ENCODE data around the gene BLTP2.
"Not testable (repeated sequence)": the region's sequence is repeated elsewhere in the genome, so short reads cannot be mapped to it uniquely, and the experiment has no call there.

The BLTP2 gene

DNA sequence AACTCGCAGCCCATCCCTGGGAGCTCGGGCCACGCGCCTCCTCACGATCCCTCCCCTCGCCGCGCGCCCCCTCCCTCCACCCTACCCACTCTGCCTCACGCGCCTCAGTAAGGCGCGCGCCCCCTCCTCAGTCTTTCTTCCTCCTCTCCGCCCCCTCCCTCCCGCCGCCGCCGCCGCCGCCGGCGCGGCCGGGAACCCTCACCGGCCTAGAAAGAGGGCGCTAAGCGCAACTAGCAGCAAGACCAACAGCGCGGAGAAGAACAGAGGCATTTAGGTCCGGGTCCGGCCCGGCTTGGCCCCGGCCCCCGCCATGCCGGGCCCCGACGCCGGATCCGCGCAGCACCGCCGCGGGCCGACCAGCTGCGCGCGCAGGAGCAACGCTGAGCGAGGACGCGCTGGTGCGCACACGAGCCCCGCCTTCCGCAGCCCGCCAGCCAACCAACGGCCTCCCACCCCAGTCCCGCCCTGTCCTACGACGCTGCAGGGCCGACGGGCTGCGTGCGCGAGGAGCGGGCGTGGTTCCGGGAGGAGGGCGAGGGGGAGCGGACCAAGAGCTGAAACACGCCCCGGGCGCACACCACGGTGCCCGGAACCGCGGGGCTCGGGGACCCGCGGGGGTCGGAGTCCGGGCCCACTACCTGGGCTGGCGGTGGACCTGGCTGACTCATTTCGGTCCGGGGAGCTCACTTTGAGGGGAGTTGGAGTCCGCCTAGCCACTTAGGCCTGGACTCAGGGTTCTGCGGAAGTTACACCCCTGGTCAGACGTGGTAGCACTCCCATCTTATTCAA is at the start of gene BLTP2:
BLTP2 (minus strand) TSS at position 372 of the 789 bp plus-strand sequence; CDS start at position 270, 102 bp downstream.
- DNase-seq (ENCODE audit: insufficient read length, low spot score) (peak; percentile 91), FAIRE-seq (peak; percentile 93)

DNA sequence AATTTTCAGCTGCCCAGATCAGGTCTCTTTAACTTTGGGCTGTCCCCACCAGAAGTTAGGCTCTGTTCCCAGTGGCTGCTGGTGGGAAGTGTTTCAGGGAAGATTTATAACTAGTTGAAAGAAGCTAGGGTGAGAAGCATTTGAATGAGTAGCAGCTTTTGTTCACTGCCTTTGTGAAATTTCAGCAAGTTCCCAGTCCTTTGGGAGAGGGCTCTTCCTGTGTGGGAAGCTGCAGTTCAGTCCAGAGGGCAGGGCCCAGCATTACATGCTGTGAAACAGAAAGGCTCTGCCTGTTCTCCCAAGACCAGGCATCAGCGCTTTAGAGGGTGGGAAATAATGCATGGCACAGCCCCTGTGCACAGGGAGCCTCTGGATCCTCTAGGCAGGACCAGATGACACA is 48.9 kb upstream of the BLTP2 start:
- FAIRE-seq = no peak
- DNase-seq (ENCODE audit: insufficient read length, low spot score) = no peak

DNA sequence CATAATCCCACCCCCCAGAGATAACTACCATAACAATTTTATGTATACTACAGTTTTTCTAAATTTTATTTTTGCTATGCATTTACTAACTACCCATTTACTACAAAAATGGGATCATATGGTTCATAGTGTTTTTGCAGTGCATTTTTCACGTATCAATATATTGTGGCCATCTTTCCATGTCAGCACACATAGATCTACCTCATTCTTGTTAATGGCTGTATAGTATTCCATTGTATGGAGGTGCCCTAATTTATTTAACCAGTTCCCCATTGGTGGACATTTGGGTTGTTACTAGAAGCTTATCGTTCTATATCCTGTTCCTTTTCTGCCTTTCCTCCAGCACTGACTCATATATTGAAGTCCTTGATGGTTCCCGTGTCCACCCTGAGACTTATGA is 44.1 kb upstream of the BLTP2 start:
- DNase-seq (ENCODE audit: insufficient read length, low spot score) = no peak
- no peak for FAIRE-seq

DNA sequence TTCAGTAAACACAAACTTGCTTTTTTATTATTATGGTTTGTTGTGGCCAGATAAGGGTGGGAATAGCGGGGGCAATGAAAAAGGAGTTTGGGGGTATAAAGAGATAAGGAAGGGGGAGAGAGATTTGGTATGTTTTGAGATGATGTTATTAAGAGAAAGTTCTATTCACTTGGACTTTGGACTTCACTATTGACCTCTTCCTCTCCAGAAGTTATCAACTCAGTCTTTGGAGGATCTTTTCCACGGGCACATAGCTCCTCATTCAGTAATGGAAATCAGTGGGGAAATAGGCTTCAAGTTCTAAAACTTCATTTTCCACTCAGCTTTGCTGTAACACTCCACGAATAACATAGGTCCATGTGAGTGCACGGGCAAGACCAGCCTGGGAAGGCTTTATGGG is 43.5 kb upstream of the BLTP2 start:
- FAIRE-seq (no peak), DNase-seq (ENCODE audit: insufficient read length, low spot score) (no peak)

DNA sequence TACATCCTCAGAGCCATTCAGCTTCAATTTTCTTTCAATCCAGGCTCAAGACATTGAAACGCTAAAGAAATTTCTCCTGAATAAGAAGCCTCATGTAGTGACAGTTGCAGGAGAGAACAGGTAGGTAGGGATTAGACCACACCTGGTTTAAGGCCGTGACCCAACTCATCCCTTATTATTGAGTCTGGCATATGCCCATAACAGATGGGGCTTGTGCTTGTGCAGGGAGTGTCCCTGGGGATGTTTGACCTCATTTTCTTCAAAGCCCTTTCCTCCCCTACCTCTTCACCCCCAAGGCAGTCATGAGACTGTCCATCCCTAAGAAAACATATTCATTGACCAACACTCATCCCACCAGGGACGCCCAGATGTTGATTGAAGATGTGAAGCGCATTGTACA is 41.3 kb upstream of the BLTP2 start:
- FAIRE-seq (no peak), DNase-seq (ENCODE audit: insufficient read length, low spot score) (no peak)

DNA sequence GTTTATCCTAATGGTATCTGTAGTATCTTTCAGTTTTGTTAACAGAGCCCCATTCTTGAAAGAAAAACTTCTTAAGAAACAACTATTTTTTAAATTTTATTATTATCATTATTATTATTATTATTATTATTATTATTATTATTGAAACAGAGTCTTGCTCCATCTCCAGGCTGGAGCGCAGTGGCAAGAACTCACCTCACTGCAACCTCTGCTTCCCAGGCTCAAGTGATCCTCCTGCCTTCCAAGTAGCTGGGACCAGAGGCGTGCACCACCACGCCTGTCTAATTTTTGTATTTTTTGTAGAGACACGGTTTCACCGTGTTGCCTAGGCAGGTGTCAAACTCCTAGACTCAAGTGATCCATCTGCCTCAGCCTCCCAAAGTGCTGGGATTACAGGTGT is 40.4 kb upstream of the BLTP2 start:
- no peak for FAIRE-seq
- no peak for DNase-seq (ENCODE audit: insufficient read length, low spot score)

DNA sequence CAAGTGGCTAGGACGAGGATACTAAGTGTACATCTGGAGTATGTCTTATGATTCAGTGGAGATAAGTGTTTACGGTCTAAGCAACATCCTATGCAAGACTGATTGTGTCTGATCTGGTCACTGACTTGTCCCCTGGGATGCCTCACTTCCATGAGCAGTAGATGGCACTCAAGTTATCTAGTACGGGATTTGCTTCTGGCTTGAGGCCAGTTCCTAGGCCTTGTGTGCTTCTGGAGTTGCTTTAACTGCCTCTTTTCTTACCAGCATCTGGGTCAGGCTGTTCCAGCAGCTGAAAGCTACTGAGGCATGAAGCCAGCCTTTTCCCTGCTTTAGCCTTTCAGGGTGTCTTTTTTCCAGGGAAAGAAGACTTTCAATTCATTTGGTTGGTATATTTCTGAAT is 40.0 kb upstream of the BLTP2 start:
- FAIRE-seq (no peak), DNase-seq (ENCODE audit: insufficient read length, low spot score) (no peak)

DNA sequence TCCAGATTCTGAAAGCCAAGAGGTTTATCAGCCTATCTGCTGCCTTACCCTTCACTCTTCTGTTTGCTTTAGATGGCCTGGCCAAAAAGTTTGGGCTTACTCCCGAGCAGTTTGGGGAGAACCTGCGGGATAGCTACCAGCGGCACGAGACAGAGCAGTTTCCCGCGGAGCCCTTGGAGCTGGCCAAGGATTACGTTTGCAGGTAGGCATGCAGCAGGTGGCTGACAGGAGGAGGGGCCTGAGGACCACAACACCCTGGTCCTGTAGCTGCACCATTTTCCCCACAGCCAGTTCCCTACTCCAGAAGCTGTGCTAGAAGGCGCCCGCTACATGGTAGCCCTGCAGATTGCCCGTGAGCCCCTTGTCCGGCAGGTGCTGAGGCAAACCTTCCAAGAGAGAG is 37.7 kb upstream of the BLTP2 start:
- no peak for DNase-seq (ENCODE audit: insufficient read length, low spot score)
- FAIRE-seq = no peak

DNA sequence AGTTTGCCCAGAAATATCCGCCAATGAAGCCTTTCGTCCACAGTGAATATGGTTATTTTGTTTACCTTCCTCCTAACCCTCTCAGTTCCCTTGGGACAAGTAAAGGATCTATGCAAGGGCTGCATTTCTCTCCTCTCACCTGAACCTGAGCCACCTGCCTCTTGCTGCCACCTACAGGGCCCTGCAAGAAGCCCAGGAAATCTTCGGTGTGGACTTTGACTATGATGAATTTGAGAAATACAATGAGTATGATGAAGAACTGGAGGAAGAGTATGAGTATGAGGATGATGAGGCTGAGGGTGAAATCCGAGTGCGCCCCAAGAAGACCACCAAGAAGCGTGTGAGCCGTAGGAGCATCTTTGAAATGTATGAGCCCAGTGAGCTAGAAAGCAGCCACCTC is 31.0 kb upstream of the BLTP2 start:
- DNase-seq (ENCODE audit: insufficient read length, low spot score) (no peak), FAIRE-seq (no peak)

DNA sequence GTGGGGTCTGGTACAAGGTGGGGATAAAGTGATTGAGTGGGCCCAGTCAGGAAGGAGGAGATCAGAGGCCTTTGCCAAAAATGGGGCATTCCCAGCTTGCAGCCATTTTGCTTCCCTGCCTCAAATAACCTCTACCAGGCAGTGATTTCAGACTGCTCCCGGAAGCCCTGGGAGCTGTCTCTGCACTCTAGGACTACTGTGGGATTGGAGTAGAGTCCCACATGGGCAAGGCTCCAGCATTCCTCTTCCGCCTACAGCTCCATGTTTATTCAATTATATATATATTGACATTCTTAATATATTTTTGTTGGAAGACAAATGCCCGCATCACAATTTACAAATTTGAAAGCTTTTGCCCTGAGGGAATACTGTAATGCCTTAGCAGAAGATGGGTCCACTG is 30.5 kb upstream of the BLTP2 start:
- DNase-seq (ENCODE audit: insufficient read length, low spot score) (no peak), FAIRE-seq (no peak)

DNA sequence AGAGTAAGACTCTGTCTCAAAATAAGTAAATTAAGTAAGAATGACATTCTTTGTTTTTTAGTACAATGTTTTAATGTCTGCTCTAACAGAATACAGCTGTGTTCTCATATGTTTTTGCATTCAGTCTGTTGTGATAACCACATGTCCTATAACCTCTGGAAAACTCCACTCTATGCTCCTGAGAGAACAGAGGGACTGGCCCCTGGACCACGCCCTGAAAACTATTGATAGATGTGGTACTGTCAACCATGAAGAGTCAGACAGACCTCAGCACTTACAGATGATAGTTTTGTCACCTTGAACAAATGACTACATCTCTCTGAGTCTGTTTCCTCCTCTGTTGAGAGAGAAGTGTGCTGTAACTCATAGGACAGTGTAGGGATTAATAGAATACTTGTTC is 25.0 kb upstream of the BLTP2 start:
- FAIRE-seq = no peak
- no peak for DNase-seq (ENCODE audit: insufficient read length, low spot score)

DNA sequence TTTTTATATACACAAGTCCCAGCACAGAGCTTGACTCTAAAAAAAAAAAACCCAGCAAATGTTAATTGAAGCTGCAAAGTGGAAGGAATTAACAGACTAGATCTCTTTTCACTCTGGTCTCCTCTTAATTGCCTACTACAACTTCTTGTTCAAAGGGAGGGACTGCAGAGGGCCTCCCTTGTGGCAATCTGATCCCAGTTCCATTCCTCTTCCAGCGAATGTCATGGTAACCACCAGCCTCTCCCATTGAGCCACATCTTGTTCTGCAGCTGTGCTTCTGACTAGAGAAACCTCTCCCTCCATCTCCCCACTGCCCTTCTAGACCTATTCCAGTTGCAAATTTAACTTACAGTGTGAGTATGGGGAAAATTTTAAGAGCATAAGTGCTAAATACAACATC is 22.9 kb upstream of the BLTP2 start:
- DNase-seq (ENCODE audit: insufficient read length, low spot score) (no peak), FAIRE-seq (no peak)

DNA sequence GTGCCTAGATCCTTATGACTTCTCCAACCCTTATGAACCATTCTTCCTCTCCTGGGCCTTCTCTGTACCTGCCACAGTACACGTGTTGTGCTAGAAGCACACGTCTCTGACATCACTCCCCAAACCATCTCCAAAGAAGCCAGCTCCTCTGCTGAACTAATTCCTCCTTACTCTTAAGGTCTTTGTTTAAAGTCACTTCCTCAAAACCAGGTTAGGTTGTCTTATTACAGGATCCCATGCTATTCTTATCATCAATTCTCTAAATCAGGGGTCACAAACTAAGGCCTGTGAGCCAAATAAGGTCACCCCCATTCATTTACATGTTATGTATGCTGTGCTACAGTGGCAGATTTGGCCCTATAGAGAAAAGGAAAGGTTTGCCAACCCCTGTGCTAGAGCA is 21.0 kb upstream of the BLTP2 start:
- no peak for FAIRE-seq
- DNase-seq (ENCODE audit: insufficient read length, low spot score) = no peak

DNA sequence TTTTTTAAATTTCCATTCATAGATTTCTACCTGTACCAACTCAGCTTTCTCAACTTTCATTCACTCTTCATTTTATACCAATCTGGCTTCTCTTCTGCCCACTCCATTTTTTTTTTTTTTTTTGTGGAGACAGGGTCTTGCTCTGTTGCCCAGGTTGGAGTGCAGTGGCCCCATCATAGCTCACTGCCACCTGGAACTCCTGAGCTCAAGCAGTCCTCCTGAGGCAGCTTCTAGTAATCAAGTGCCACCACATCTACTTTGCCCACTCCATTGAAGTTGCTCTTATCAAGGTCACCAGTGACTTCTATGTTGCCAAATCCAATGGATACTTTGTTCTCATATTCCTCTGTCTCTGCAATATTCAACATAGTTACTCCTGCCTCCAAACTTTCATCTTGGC is 18.8 kb upstream of the BLTP2 start:
- DNase-seq (ENCODE audit: insufficient read length, low spot score) (no peak), FAIRE-seq (no peak)

DNA sequence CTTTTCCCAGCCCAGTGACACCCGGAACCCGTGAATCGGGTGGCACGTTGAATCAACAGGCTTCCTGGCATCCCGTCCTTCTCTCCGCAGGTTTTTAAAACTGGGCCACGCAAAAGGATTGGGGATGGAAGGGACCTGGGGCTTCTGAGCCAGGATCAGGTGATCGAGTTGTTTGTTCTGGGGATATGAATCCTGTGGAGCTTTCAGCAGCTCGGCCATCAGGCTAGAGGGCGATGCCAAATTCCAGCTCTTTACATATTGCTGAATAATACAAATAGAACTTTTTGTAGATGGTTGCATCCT is 17.5 kb upstream of the BLTP2 start:
- DNase-seq (ENCODE audit: insufficient read length, low spot score) (no peak), FAIRE-seq (no peak)

DNA sequence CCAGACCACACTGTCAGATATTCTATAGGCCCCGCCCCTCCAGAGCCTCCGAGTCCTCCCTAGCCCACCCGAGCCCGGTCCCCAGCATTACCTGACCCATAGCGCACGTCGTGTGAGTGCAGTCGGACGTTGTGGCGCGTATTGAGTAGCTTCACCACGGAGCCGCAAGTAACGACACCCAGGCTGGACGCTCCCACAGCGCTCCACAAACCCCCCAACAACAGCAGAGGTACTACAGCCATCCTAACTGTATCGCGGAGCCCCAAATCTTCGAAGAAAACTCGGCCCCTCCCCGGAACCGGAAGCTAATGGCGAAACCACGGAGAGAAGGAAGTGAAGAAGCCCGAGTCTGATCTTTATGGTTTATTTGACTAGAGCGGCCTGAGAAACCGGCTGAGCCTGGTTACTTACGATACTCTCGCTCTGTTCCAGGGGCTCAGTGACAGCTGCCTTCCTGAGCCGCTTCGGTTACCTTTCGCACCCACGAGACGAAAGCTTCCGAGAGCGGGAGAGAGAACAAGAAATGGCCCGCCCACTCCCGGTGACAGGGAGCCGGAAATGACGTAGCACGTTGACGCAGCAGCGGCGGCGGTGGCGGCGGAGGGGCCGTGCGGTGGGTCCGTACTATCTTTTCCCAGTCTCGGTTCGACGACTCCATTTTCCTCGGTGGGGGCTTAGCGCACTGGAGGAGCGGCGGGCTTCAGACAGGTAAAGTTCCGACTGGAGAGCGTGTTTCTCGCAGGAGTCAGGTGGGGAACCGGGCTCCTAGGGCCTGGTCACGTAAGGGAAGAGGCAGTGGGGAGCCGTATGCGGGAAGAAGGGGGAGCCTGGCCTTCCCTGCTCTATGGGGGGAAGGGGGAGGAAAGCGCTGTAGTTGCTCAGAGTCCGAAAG is 16.9 kb upstream of the BLTP2 start, which contains the start of the genes SDF2 and SUPT6H:
SDF2 (minus strand) TSS at position 272 of the 892 bp plus-strand sequence; CDS start at position 242, 30 bp downstream.
SUPT6H (plus strand) TSS at position 571 of the 892 bp plus-strand sequence. CDS start 11,197 bp downstream, outside the sequence.
- FAIRE-seq = peak; percentile 95

DNA sequence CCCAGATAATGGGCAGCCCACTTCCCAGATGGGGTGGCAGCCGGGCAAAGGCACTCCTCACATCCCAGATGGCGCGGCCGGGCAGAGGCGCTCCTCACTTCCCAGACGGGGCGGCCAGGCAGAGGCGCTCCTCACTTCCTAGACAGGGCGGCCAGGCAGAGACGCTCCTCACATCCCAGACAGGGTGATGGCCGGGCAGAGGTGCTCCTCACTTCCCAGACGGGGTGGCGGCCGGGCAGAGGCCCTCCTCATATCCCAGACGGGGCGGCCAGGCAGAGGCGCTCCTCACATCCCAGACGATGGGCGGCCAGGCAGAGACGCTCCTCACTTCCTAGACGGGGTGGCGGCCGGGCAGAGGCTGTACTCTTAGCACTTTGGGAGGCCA is 14.5 kb upstream of the BLTP2 start:
- FAIRE-seq; DNase-seq (ENCODE audit: insufficient read length, low spot score): not testable (repeated sequence)

More for the DNA sequence above, 16.9 kb upstream of the BLTP2 start, which contains the start of the genes SDF2 and SUPT6H:
- DNase-seq (ENCODE audit: insufficient read length, low spot score) = peak; percentile 95

DNA sequence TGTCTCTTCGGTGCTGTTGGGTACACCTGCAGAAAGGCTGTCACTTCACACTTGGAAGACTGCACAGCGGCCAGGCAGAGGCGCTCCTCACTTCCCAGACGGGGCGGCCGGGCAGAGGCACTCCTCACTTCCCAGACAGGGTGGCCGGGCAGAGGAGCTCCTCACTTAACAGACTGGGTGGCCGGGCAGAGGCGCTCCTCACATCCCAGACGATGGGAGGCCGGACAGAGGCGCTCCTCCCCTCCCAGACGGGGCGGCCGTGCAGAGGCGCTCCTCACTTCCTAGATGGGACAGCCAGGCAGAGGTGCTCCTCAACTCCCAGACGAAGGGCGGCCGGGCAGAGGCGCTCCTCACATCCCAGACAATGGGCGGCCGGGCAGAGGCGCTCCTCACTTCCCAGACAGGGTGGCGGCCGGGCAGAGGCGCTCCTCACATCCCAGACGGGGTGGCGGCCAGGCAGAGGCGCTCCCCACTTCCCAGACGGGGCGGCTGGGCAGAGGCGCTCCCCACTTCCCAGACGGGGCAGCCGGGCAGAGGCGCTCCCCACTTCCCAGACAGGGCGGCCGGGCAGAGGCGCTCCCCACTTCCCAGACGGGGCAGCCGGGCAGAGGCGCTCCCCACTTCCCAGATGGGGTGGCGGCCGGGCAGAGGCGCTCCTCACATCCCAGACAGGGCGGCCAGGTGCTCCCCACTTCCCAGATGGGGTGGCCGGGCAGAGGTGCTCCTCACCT is 14.0 kb upstream of the BLTP2 start:
- not testable (repeated sequence) for FAIRE-seq; DNase-seq (ENCODE audit: insufficient read length, low spot score)

DNA sequence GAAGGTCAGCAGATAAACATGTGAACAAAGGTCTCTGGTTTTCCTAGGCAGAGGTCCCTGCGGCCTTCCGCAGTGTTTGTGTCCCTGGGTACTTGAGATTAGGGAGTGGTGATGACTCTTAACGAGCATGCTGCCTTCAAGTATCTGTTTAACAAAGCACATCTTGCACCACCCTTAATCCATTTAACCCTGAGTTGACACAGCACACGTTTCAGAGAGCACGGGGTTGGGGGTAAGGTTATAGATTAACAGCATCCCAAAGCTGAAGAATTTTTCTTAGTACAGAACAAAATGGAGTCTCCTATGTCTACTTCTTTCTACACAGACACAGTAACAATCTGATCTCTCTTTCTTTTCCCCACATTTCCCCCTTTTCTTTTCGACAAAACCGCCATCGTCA is 13.4 kb upstream of the BLTP2 start:
- FAIRE-seq; DNase-seq (ENCODE audit: insufficient read length, low spot score): not testable (repeated sequence)

DNA sequence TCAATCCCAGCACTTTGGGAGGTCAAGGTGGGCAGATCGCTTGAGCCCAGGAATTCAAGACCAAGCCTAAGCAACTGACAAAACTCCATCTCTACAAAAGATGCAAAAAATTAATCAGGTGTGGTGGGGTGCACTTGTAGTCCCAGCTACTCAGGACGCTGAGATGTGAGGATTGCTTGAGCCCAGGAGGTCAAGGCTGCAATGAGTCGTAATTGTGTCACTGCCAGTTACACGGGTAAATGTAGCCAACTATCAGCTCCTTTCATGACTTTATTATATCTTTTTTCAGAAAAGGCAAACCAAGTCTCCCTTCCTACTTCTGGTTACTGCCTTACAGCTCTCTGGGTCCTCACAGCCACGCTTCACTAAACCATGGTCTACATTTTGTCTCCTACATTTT is 12.8 kb upstream of the BLTP2 start:
- FAIRE-seq (no peak), DNase-seq (ENCODE audit: insufficient read length, low spot score) (no peak)

DNA sequence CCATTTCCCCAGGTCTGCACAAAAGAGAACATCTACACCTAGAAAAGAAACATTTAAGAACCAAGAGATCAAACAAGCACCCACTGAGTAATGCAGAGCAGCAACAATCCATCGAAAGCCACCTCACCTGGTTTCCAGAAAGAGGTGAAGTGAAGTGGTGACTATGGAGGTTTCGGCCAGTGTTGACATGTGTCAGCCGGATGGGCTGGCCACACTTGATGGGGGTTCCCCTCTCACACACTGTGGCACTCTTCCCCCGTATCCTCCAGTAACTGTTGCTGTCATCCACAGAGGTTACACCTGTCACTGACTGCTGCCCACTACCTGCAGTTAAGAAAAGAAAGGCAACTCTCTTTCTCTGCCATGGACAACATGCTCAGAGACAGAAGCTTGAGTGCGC is 10.2 kb upstream of the BLTP2 start:
- DNase-seq (ENCODE audit: insufficient read length, low spot score) (no peak), FAIRE-seq (no peak)

Measured in GM19239 (cell line).